Choroid plexus epithelial cell (primary cell): ENCODE results near the gene CDH11.
A peak's percentile ranks its signal among the peaks of the same experiment; 100 is the strongest.

Experiments
- DNase-seq: peaks from one replicate; pipeline ENCODE4 v3.0.0-alpha.2; 2010; ENCODE audit warnings: low read depth
- H3K4me3 ChIP-seq: 2 replicates; pipeline ENCODE4 v1.5.1; 2011; ENCODE audit warnings: low read depth, mild to moderate bottlenecking, control low read depth, low read length, moderate library complexity
- TF ChIP-seq, protein P1 (sequence below): conservative IDR thresholded peaks from 2 replicates; pipeline ENCODE4 v1.5.1; 2011; ENCODE audit warnings: low read depth, mild to moderate bottlenecking, control low read depth, inconsistent platforms, low read length, moderate library complexity

Gene CDH11

DNA sequence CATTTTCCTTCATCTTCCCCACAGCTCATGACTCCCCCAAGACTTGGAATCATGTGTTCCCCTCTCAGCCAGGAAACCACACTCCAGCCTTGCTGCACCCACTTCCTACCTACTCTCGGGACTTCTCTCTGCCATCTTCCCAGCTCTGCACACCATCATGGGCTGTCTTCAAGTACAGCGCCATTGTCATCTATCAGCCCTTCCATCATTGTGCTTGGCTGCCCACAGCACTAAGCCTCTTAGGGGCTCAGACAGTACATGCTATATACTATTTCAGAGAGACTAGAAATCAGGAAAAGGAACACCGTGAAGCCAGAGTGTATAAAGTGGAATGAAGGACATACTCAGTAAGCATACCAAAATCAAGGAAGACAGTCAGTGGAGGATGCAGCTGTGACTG lies 64.7 kb downstream of the CDH11 start:
- TF ChIP-seq, protein P1, sequence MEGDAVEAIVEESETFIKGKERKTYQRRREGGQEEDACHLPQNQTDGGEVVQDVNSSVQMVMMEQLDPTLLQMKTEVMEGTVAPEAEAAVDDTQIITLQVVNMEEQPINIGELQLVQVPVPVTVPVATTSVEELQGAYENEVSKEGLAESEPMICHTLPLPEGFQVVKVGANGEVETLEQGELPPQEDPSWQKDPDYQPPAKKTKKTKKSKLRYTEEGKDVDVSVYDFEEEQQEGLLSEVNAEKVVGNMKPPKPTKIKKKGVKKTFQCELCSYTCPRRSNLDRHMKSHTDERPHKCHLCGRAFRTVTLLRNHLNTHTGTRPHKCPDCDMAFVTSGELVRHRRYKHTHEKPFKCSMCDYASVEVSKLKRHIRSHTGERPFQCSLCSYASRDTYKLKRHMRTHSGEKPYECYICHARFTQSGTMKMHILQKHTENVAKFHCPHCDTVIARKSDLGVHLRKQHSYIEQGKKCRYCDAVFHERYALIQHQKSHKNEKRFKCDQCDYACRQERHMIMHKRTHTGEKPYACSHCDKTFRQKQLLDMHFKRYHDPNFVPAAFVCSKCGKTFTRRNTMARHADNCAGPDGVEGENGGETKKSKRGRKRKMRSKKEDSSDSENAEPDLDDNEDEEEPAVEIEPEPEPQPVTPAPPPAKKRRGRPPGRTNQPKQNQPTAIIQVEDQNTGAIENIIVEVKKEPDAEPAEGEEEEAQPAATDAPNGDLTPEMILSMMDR = no peak
- no peak for DNase-seq
- no peak overlapping the region for H3K4me3 ChIP-seq

DNA sequence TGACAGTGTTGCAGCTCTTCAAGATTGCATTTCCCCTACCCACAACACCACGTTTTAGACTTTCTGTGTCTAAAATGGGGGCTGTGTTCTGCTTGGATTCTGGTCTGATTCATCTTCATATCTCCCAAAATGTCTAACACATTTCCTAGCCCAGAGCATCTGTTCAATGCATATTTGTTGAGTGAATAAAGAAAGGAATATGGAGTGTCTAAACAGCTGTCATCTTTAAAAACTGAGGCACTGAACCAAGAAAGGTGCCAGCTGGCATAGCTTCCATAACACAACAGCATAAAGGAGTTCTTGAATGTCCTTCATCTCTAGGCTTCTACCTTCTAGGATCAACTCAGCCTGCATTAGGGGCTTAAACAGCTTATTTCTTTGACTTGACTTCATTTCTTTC lies 67.4 kb downstream of the CDH11 start:
- no peak for DNase-seq

DNA sequence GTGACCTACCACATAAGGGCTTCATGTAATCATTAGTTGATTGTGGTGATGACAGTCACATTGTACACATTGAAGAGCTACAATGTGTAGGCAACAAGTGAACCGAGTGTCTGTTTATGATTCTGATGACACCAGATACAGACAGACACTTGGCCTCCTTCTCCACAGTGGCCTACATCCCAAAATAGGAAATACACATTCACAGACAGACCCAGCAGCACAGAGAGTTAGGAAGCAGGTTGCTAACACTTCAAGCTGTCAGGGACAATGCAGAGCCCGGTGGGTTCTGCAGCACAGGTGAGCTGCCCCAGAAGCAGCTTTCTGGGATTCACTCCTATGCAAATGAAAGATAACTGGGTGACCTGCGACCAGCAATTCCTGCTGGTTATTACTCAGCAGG lies 72.2 kb downstream of the CDH11 start:
- no peak overlapping the region for H3K4me3 ChIP-seq
- TF ChIP-seq, protein P1 = no peak

More for the DNA sequence above, 67.4 kb downstream of the CDH11 start:
- no peak overlapping the region for H3K4me3 ChIP-seq
- TF ChIP-seq, protein P1 = no peak

DNA sequence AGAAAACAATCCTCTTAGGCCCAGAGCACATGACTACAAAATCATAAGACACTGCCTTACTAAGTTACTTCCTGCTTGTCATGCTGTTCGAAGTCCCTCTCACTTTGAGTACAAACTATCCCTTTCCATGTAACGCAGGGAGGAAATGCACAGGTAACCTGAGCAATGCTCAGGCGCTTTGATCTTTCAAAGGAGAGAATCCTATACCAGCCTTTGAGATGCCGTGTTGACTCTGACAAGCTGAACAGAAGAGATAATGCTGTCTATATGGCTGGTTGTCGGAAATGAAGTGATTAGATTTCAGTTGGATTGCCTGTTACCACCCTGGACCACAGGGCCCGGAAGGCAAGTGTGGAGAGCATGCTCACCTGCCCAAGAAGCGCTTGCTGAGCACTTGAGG lies 75.9 kb downstream of the CDH11 start:
- H3K4me3 ChIP-seq = no peak overlapping the region
- DNase-seq = no peak
- TF ChIP-seq, protein P1 = no peak

More for the DNA sequence above, 72.2 kb downstream of the CDH11 start:
- no peak for DNase-seq

DNA sequence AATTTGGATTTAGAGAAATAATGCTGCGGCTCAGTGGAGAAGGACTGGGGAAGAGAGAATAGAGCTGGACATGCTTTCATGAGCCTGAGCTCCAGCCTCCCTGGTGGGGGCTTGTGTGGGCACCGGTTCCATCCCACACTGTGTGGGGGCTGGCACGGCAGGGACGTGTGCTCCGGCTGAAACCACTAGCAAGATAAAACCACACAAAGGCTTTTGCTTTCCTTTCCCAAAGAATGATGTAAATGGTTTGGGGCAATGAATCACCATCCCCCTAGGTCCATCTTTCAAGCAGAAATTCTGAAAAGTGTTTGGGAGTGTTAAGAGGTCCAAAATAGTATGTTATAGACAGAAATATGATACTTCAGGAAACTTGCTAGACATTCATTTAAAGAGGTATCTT lies 77.0 kb downstream of the CDH11 start:
- peak; percentile 82 for DNase-seq
- TF ChIP-seq, protein P1 = no peak
- H3K4me3 ChIP-seq = peak overlapping the region; percentile 6

DNA sequence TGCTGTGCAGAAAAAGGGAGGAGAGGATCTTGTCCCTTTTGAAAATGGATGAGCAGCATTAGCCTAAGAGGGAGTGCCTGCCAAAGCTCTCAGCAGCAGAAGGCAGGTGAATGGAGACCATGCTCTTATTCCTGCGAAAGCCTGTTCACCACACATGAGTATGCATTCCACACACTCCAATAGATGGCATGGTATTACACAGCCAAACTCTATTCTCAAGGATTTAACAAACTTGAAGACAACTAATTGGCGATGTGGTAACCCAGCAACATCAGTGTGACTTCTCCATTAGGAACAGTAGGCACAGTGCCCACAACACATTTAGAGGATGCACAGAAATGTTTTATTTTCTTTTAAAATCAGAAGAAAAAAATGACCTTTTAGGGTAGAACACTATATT lies 77.8 kb downstream of the CDH11 start:
- TF ChIP-seq, protein P1 = no peak
- H3K4me3 ChIP-seq = no peak overlapping the region
- no peak for DNase-seq

DNA sequence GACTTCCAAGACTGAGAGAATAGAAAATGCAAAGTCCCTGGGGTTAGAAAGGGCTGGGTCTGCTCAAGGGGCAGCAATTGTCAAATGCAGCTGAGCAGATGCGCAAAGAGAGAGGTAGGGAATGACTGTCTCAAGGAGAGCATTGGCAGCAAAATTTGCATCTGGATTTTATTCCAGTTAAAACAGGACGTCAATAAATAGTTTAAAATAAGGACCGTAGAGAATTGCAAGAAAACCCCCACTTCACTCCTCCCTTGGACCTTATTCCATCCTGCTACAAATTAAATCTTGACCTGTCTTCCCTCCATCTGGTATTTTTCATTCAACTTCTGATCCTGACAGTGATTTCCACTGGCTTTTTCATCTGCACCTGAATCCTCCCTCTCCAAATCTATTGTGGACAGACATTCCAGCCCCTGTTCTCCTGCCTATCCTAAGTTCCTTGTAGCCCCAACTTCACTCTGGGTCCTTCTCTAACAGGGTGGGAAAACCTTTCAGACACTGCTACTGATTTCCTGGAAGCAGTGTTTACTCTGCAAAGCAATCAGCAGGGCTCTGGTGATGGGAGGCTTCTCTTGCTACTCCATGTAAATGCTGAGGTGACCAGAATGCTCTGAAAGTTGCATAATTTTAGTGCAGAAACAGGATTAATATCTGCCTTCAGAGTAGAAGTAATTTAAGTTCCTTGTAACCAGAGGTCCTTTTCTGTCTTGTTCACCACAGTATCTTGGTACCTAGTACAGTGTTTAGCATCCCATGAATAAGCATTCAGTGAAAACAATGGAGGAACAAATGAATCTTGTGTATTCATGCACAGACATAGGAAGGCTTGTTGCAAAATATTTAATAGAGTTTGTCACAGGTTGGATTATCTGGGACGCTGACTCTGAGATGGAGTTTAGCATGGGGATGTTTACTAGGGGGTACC lies 79.2 kb downstream of the CDH11 start:
- H3K4me3 ChIP-seq = no peak overlapping the region
- TF ChIP-seq, protein P1 = no peak
- no peak for DNase-seq
